GM12891 (cell line): Measurements from ENCODE around the gene TMEM129.

ENCODE experiments used
- PAX5 ChIP-seq: IDR thresholded peaks from 2 replicates; pipeline ENCODE4 v1.6.1; 2011; ENCODE audit warnings: low read length, moderate library complexity, mild to moderate bottlenecking; ENCODE audit not compliant: insufficient read depth, severe bottlenecking
- POLR2A ChIP-seq: IDR thresholded peaks from 2 replicates; pipeline ENCODE4 v1.6.1; 2011; ENCODE audit warnings: low read depth, low read length, control low read depth
- POLR2AphosphoS5 ChIP-seq: IDR thresholded peaks from 2 replicates; pipeline ENCODE4 v1.6.1; 2011; ENCODE audit warnings: low read depth, low read length, control low read depth
- POU2F2 ChIP-seq: IDR thresholded peaks from 2 replicates; pipeline ENCODE4 v1.6.1; 2011; ENCODE audit warnings: low read depth, mild to moderate bottlenecking, control low read depth, low read length, moderate library complexity

DNA sequence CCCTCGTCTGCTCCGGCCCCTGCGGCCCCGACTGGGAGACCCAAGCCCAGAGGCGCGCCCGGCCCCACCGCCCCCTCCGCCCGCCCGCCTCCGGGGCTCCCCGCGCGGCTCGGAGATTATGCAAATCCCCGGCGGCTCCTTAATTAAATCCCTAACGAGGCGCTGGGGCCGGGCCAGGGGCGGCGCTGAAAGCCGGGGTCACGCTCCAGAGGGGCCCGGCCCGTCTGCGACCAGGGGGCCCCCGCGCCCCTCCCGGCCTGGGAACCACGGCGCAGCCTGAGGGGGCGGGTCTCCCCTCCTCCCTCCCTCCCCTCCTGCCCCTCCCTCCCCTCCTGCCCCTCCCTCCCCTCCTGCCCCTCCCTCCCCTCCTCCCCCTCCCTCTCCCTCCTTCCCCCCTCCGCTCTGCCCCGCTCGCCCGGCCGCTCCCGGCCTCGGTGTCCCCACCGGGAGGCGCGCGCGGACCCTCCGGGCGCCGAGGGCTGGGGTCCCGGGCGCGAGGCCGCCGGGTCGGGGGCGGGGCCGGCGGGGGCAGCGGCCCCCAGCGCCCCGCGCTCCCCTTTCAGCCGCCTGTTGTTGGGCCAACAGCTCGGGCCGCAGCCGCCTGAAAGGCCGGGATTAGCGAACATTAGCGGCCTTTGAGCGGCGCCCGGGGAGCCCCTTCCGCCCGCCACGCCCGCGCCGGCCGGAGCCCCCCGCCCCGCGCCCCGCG is 46.1 kb upstream of the TMEM129 start:
- no peak for TF ChIP-seq POLR2A
- no peak for TF ChIP-seq POU2F2
- TF ChIP-seq POLR2AphosphoS5: no peak
- TF ChIP-seq PAX5: no peak
